Liver (tissue), 9 donors: ENCODE data around the gene GZMM. TPM values are rescaled to one million over a fixed set of nuclear protein-coding genes. Genes with fewer than 3 reads are reported as not detected.
A peak's percentile ranks its signal among the peaks of the same experiment; 100 is the strongest.
"Not testable (repeated sequence)": the region's sequence is repeated elsewhere in the genome, so short reads cannot be mapped to it uniquely, and the experiment has no call there.

ENCODE experiments used
- DNase-seq: peaks from one replicate; pipeline ENCODE4 v3.0.0-alpha.2; 2017; ENCODE audit warnings: low spot score
- H3K27ac ChIP-seq, 2 donors: one replicate each; pipeline ENCODE4 v1.7.0; 2013; ENCODE audit warnings: inconsistent platforms in 2 of 2, low read length in 2 of 2, control low read depth in 1 of 2, low read depth in 1 of 2, mild to moderate bottlenecking in 1 of 2
- H3K27me3 ChIP-seq, 4 donors: one replicate each; pipeline versions ENCODE4 v1.6.1 to v1.7.0; 2013; ENCODE audit warnings: low read length in 3 of 4, inconsistent platforms in 1 of 4, mild to moderate bottlenecking in 1 of 4, moderate library complexity in 1 of 4; ENCODE audit not compliant: control insufficient read depth in 4 of 4, insufficient read depth in 4 of 4
- H3K36me3 ChIP-seq, 4 donors: one replicate each; pipeline versions ENCODE4 v1.6.1 to v1.7.0; 2013; ENCODE audit warnings: low read length in 3 of 4, mild to moderate bottlenecking in 3 of 4, low read depth in 1 of 4, moderate library complexity in 1 of 4; ENCODE audit not compliant: control insufficient read depth in 4 of 4, insufficient read depth in 3 of 4
- H3K4me1 ChIP-seq, 4 donors: one replicate each; pipeline versions ENCODE4 v1.6.1 to v1.7.0; 2013; ENCODE audit warnings: low read length in 3 of 4, mild to moderate bottlenecking in 3 of 4, moderate library complexity in 1 of 4; ENCODE audit not compliant: control insufficient read depth in 4 of 4, insufficient read depth in 4 of 4
- H3K4me3 ChIP-seq, 3 donors: one replicate each; pipeline versions ENCODE4 v1.6.1 to v1.7.0; 2013; ENCODE audit warnings: low read length in 3 of 3, control low read depth in 1 of 3, low read depth in 1 of 3, mild to moderate bottlenecking in 1 of 3
- H3K9ac ChIP-seq, 2 donors: one replicate each; pipeline ENCODE4 v1.7.0; 2013; ENCODE audit warnings: low read length in 2 of 2, mild to moderate bottlenecking in 2 of 2, moderate library complexity in 2 of 2, control low read depth in 1 of 2, low read depth in 1 of 2
- H3K9me3 ChIP-seq, 4 donors: one replicate each; pipeline versions ENCODE4 v1.6.1 to v1.7.0; 2013; ENCODE audit warnings: low read length in 3 of 4; ENCODE audit not compliant: control insufficient read depth in 4 of 4
- CTCF ChIP-seq: fragments of 150-350 bp; IDR thresholded peaks from 2 replicates; pipeline ENCODE4 v1.5.1; 2017; ENCODE audit warnings: improper control_type of control experiment, low read depth, low read length; ENCODE audit not compliant: missing input control
- FOXA1 ChIP-seq: IDR thresholded peaks from 2 replicates; pipeline ENCODE4 v1.6.1; 2016; ENCODE audit warnings: antibody characterized with exemption
- FOXA2 ChIP-seq: IDR thresholded peaks from 2 replicates; pipeline ENCODE4 v1.6.1; 2016; ENCODE audit warnings: antibody characterized with exemption
- HNF4A ChIP-seq, 2 donors: conservative IDR thresholded peaks; 2 replicates each; pipeline ENCODE4 v1.6.1; 2016; ENCODE audit warnings: antibody characterized with exemption in 2 of 2, mild to moderate bottlenecking in 2 of 2
- HNF4G ChIP-seq: IDR thresholded peaks from 2 replicates; pipeline ENCODE4 v1.6.1; 2016; ENCODE audit warnings: antibody characterized with exemption
- RAD21 ChIP-seq, 2 donors: IDR thresholded peaks; 2 replicates each; pipeline ENCODE4 v1.6.1; 2016; ENCODE audit warnings: antibody characterized with exemption in 2 of 2, mild to moderate bottlenecking in 2 of 2
- SP1 ChIP-seq: IDR thresholded peaks from 2 replicates; pipeline ENCODE4 v1.6.1; 2018; ENCODE audit warnings: antibody characterized with exemption, mild to moderate bottlenecking
- YY1 ChIP-seq: IDR thresholded peaks from 2 replicates; pipeline ENCODE4 v1.6.1; 2016; ENCODE audit warnings: antibody characterized with exemption, mild to moderate bottlenecking
- WGBS: extraction: QIAGEN DNeasy Blood & Tissue Kit; methylation state at CpG from one replicate; pipeline ENCODE4 v1.1.7; 2013; 5-methylcytosine and 5-hydroxymethylcytosine counted together
- polyA plus RNA-seq, 2 donors: library from polyadenylated mRNA; stranded (reverse) in 1 of 2; unstranded in 1 of 2; fragments of 200-250 nt in 1 of 2; fragments of >200 nt in 1 of 2; fragmentation: Nextera tagmentation in 1 of 2; extraction: Ambion mirVana in 1 of 2; gene quantifications; one replicate each; pipeline versions ENCODE4 v1.2.1 to v1.2.3, GENCODE V29; 2013 to 2015
- total RNA-seq, 2 donors: library from RNA; depleted of rRNA; stranded (reverse); fragments of >200 nt; gene quantifications; one replicate each; pipeline ENCODE4 v1.2.3, GENCODE V29; 2014
- TF ChIP-seq, protein P1 (sequence below): IDR thresholded peaks from 2 replicates; pipeline ENCODE4 v1.6.1; 2016; ENCODE audit warnings: antibody characterized with exemption
- TF ChIP-seq, protein P2 (sequence below): IDR thresholded peaks from 2 replicates; pipeline ENCODE4 v1.6.1; 2016; ENCODE audit warnings: antibody characterized with exemption
- donor health status: healthy.
- donor health status: healthy.
- donor health status: healthy.
- donor health status: healthy.
- donor health status: healthy.

GZMM gene
- total and polyA plus RNA-seq, 4 donors: 0.28 to 1.3 (median 1.1) TPM

- no peak overlapping the region for H3K27ac ChIP-seq
- peaks cover 0 to 1% (median 0%) of the 10 kb centered on the region in 4 donors for H3K27me3 ChIP-seq
- H3K36me3 ChIP-seq: peaks cover 9 to 22% (median 12%) of the 10 kb centered on the region in 4 donors
- TF ChIP-seq FOXA1 (no peak), HNF4A (conservative IDR thresholded peaks at IDR 0.05) (no peak)
- H3K9me3 ChIP-seq: no peaks in the 10 kb centered on the region
- no peak for DNase-seq
- no peak overlapping the region for H3K9ac ChIP-seq
- WGBS: 79% methylated on average over 5 of the region's 5 CpGs
- peaks cover 0 to 3% (median 0%) of the 10 kb centered on the region in 4 donors for H3K4me1 ChIP-seq
- no peak overlapping the region for H3K4me3 ChIP-seq
Observed at GRCh38 chr19:583968-584239, 40.1 kb downstream of the GZMM start.

DNA sequence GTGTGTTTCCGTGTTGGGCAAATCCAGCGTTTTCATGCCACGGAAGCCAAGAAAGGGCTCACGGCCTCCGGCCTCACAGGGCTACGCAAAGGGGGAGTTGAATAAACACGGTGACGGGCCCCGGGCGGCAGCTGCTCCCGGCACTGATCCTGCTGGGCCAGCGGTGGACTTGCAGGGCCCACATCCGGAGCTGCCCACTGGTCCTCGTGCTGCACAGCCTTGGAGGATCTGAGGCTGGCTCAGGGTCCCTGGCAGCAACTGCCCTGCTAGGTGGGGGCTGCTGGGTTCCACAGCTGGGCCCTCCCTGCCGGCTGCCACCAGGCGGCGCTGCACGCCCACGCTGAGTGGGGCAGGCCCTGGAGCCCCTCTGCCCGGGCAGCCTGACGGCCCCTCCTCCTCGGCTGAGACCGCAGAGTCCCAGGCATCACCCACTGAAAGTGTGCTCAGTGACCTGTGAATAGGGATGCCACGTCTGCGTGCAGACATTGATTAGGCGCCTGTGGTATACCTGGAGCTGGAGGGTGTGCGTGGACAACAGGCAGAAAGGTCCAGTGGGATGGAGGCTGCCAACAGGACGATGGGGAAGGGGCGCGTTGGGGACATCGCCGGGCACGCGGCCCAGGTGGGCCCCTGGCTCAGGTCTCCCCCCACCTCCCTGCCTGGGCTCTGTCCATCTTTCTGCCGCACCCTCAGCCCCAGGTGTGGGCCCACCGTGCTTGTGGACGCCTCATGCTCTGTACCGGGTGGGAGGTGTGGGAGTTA, 40.6 kb downstream of the GZMM start:
- TF ChIP-seq HNF4G (no peak), RAD21 (IDR thresholded peaks at IDR 0.05) (peak in 1 of 2 donors; percentile 82), CTCF (peak; percentile 61)
- no peak overlapping the region for H3K27ac ChIP-seq
- no peak overlapping the region for H3K4me3 ChIP-seq
- peaks cover 0 to 7% (median 1%) of the 10 kb centered on the region in 4 donors for H3K4me1 ChIP-seq
- WGBS: 28% methylated on average over 38 of the region's 38 CpGs
- peak; percentile 80 for DNase-seq
- peaks cover 9 to 20% (median 11%) of the 10 kb centered on the region in 4 donors for H3K36me3 ChIP-seq
- H3K27me3 ChIP-seq: peaks cover 0 to 4% (median 0%) of the 10 kb centered on the region in 4 donors
- no peaks in the 10 kb centered on the region for H3K9me3 ChIP-seq
- H3K9ac ChIP-seq: no peak overlapping the region

DNA sequence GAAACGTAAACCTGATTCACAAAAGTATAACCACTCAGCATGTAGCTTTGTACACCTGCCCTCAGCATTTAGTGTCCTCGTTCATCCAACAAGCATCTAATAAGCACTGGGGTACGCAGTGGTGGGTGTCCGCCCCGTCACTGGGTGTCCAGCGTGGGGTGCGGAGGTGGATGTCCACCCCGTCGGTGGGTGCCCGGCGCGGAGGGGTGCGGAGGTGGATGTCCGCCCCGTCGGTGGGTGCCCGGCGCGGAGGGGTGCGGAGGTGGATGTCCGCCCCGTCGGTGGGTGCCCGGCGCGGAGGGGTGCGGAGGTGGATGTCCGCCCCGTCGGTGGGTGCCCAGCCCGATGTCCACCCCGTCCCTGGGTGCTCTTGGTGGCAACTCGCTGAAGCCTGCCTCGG, 41.3 kb downstream of the GZMM start:
- WGBS: 89% methylated on average over 34 of the region's 34 CpGs
- not testable (repeated sequence) for H3K4me1 ChIP-seq, H3K27me3 ChIP-seq, H3K9me3 ChIP-seq, H3K27ac ChIP-seq, DNase-seq, H3K9ac ChIP-seq, H3K4me3 ChIP-seq
- H3K36me3 ChIP-seq: peaks cover 8 to 17% (median 10%) of the 10 kb centered on the region in 4 donors

DNA sequence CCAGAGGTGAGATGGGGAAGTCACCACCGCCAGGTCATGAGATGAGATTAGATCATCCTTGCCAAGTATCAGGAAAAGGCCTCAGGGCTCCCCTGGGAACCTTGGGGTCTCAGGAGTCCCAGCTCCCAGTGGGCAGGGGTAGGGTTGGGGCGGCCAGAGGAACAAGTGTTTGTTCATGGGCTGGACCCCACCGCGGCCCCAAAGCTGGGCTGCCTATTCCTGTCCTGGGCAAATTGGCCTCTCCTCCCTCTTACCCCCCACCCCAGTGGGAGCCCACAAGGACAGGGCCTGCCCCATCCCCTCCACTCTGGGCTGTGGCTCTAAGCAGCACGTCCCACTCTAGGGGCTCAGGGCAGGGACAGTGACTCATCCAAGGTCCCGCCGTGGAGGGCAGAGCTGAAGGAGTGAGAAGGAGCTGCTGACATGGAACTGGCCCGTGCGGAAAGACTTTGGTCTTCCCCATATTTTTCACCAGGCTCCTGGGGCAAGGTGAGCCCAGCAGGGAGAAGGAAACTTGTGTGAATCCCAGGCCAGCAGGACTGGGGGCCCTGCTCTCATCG, 41.8 kb downstream of the GZMM start:
- peaks cover 0 to 4% (median 2%) of the 10 kb centered on the region in 4 donors for H3K27me3 ChIP-seq
- H3K9ac ChIP-seq: no peak overlapping the region
- H3K4me3 ChIP-seq: no peak overlapping the region
- no peak overlapping the region for H3K27ac ChIP-seq
- H3K9me3 ChIP-seq: no peaks in the 10 kb centered on the region
- 77% methylated on average over 10 of the region's 10 CpGs for WGBS
- peaks cover 0 to 7% (median 2%) of the 10 kb centered on the region in 4 donors for H3K4me1 ChIP-seq
- DNase-seq: no peak
- peaks cover 4 to 15% (median 7%) of the 10 kb centered on the region in 4 donors for H3K36me3 ChIP-seq
- no peak for TF ChIP-seq SP1
- TF ChIP-seq, protein P1, sequence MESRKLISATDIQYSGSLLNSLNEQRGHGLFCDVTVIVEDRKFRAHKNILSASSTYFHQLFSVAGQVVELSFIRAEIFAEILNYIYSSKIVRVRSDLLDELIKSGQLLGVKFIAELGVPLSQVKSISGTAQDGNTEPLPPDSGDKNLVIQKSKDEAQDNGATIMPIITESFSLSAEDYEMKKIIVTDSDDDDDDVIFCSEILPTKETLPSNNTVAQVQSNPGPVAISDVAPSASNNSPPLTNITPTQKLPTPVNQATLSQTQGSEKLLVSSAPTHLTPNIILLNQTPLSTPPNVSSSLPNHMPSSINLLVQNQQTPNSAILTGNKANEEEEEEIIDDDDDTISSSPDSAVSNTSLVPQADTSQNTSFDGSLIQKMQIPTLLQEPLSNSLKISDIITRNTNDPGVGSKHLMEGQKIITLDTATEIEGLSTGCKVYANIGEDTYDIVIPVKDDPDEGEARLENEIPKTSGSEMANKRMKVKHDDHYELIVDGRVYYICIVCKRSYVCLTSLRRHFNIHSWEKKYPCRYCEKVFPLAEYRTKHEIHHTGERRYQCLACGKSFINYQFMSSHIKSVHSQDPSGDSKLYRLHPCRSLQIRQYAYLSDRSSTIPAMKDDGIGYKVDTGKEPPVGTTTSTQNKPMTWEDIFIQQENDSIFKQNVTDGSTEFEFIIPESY: no peak
- TF ChIP-seq FOXA2: no peak
- TF ChIP-seq, protein P2, sequence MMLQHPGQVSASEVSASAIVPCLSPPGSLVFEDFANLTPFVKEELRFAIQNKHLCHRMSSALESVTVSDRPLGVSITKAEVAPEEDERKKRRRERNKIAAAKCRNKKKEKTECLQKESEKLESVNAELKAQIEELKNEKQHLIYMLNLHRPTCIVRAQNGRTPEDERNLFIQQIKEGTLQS: no peak
- no peak for TF ChIP-seq YY1
- TF ChIP-seq FOXA1: no peak
